Psoas muscle (tissue), 8 donors: Measurements from ENCODE around the gene ATP6AP2. TPM values are rescaled to one million over a fixed set of nuclear protein-coding genes. Genes with fewer than 3 reads are reported as not detected.

Experiments used
- ATAC-seq, 4 donors: fragments of 200-7000 bp; cut with Tn5 transposase; one replicate each; pipeline ENCODE4 v1.9.1; 2020; ENCODE audit warnings: moderate library complexity in 3 of 4, mild to moderate bottlenecking in 2 of 4
- DNase-seq, 2 donors: peaks; one replicate each; pipeline ENCODE4 v3.0.0-alpha.2; 2020
- H3K27ac ChIP-seq: fragments of 200-600 bp; one replicate; pipeline ENCODE4 v1.8.0; 2022
- H3K27me3 ChIP-seq, 3 donors: fragments of 200-600 bp in 1 of 3; one replicate each; pipeline versions ENCODE4 v1.6.1 to v1.8.0; 2013 to 2022; ENCODE audit warnings: low read length in 2 of 3, mild to moderate bottlenecking in 2 of 3, moderate library complexity in 1 of 3; ENCODE audit not compliant: insufficient read depth in 3 of 3
- H3K36me3 ChIP-seq, 2 donors: fragments of 200-600 bp in 1 of 2; one replicate each; pipeline versions ENCODE4 v1.6.1 to v1.8.0; 2013 to 2022; ENCODE audit warnings: low read depth in 1 of 2, mild to moderate bottlenecking in 1 of 2, moderate library complexity in 1 of 2; ENCODE audit not compliant: insufficient read depth in 1 of 2
- H3K4me1 ChIP-seq: fragments of 200-600 bp; one replicate; pipeline ENCODE4 v1.8.0; 2022
- H3K4me3 ChIP-seq: fragments of 200-600 bp; one replicate; pipeline ENCODE4 v1.8.0; 2022; ENCODE audit warnings: mild to moderate bottlenecking
- H3K9me3 ChIP-seq: fragments of 200-600 bp; one replicate; pipeline ENCODE4 v1.8.0; 2022
- WGBS, 3 donors: extraction: QIAGEN DNeasy Blood & Tissue Kit; methylation state at CpG; one replicate each; pipeline versions ENCODE4 v1.1.6 to v1.1.7; 2013; 5-methylcytosine and 5-hydroxymethylcytosine counted together
- intact Hi-C, 2 donors: fragments of 100-400 bp; cut with DNase I; formaldehyde crosslinking; loops; one replicate each; pipeline versions ENCODE4 v1.11.0 to v1.14.2; 2022
- polyA plus RNA-seq, 3 donors: library from polyadenylated mRNA; stranded (reverse); fragments of 200-250 nt; gene quantifications; one replicate each; pipeline ENCODE4 v1.2.3, GENCODE V29; 2013
- total RNA-seq, 4 donors: library from RNA; stranded (reverse); fragmentation: NEBNext Ultra II Directional in 2 of 4; extraction: Animal tissue kit (Norgen Biotek cat#: 25700) in 2 of 4; gene quantifications; one replicate each; pipeline versions ENCODE4 v1.2.1 to v1.2.4, GENCODE V29; 2021 to 2023
- TF ChIP-seq, protein P1 (sequence below): fragments of 200-600 bp; IDR thresholded peaks from one replicate; pipeline ENCODE4 v1.8.0; 2022; ENCODE audit warnings: antibody characterized with exemption
- donor health status: healthy with polysubstance abuse.
- donor health status: DM: no; HTN: no; CAD: no; lungs with moderate emphysema.
- donor health status: Bipolar disorder and iron deficiency.
- donor health status: healthy.
- donor health status: DM: yes; HTN: yes; CAD: no.
- donor health status: DM: no; HTN: no; CAD: no.
- donor health status: DM: no; HTN: no; CAD: no.
- donor health status: DM: yes; HTN: yes; CAD: no.

Gene ATP6AP2
- total and polyA plus RNA-seq, 7 donors = 17.5 to 29.2 (median 24.7) TPM

DNA sequence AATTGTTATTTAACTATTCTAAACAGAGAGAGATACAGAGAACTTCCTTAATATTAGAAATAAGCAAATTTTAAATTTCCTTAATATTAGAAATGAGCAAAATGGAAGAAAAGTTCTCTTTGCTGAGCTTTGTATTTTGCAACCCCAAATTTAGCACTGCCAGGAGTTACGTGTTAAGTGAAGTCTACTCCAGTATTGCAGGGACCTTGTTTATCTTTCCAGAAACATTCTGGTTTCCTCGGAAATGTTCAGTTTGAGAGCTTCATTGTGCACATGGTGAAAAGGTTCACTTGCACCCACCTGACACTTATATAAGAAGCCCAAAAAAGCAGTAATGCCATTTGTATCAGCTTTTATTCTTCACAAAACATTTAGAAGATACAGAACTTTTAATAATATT, 72.8 kb downstream of the ATP6AP2 start:
- Histone ChIP-seq H3K36me3 (peaks cover 2 to 36% of the 10 kb centered on the region in 2 donors), H3K27ac (no peak overlapping the region), H3K9me3 (no peaks in the 10 kb centered on the region), H3K27me3 (no peaks in the 10 kb centered on the region), H3K4me1 (peaks cover 10% of the 10 kb centered on the region), H3K4me3 (no peak overlapping the region)
- ATAC-seq (no peak), DNase-seq (no peak)
- intact Hi-C loops = loop anchor here (5.0 to 10.0 kb wide), 4 partner anchors 139 to 601 kb away; no protein-coding TSS in a partner anchor
- 24 to 51% (median 46%) methylated on average over 2 of the region's 2 CpGs for WGBS, 3 donors
- TF ChIP-seq, protein P1, sequence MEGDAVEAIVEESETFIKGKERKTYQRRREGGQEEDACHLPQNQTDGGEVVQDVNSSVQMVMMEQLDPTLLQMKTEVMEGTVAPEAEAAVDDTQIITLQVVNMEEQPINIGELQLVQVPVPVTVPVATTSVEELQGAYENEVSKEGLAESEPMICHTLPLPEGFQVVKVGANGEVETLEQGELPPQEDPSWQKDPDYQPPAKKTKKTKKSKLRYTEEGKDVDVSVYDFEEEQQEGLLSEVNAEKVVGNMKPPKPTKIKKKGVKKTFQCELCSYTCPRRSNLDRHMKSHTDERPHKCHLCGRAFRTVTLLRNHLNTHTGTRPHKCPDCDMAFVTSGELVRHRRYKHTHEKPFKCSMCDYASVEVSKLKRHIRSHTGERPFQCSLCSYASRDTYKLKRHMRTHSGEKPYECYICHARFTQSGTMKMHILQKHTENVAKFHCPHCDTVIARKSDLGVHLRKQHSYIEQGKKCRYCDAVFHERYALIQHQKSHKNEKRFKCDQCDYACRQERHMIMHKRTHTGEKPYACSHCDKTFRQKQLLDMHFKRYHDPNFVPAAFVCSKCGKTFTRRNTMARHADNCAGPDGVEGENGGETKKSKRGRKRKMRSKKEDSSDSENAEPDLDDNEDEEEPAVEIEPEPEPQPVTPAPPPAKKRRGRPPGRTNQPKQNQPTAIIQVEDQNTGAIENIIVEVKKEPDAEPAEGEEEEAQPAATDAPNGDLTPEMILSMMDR = no peak

Other genes starting within 250 kb of the ATP6AP2 start
- gene MPC1L, start 42.5 kb downstream of the ATP6AP2 start, total RNA-seq = not detected
- not detected for gene MPC1L, start 42.5 kb downstream of the ATP6AP2 start, polyA plus RNA-seq
- gene CXorf38, start 66.6 kb downstream of the ATP6AP2 start, total RNA-seq = 1 to 10 TPM; 3.1 to 3.9 (median 3.7) TPM
- 1 to 10 TPM; 2.1 to 2.6 (median 2.3) TPM for gene CXorf38, start 66.6 kb downstream of the ATP6AP2 start, polyA plus RNA-seq
- 10 to 100 TPM; 46.6 to 63.2 (median 55.9) TPM for gene MED14, start 154.6 kb downstream of the ATP6AP2 start, total RNA-seq
- gene MED14, start 154.6 kb downstream of the ATP6AP2 start, polyA plus RNA-seq = 10 to 100 TPM; 10.7 to 23.9 (median 14.3) TPM